Thyroid gland (tissue), 4 donors: ENCODE results near the gene TECPR2.

ENCODE experiments used
- CTCF ChIP-seq, 6 experiments: fragments of 200-600 bp in 3 of 6; fragments of 450-650 bp in 3 of 6; sonication (generic) in 3 of 6; IDR thresholded peaks; one replicate each; pipeline ENCODE4 v1.5.1; 2016 to 2019; ENCODE audit warnings: antibody characterized with exemption in 6 of 6, mild to moderate bottlenecking in 2 of 6, inconsistent platforms in 1 of 6, moderate library complexity in 1 of 6
- POLR2A ChIP-seq, 2 donors: fragments of 450-650 bp; IDR thresholded peaks; one replicate each; pipeline ENCODE4 v1.6.1; 2017; ENCODE audit warnings: antibody characterized with exemption in 2 of 2, mild to moderate bottlenecking in 2 of 2, moderate library complexity in 1 of 2

- TF ChIP-seq CTCF (IDR thresholded peaks at IDR 0.05) (no peak), POLR2A (IDR thresholded peaks at IDR 0.05) (no peak)
These were observed 163.3 kb downstream of the TECPR2 start for GRCh38 chr14:102525929-102526497.
